Body of pancreas (tissue), 4 donors: ENCODE results near the gene EHD3.

Experiments used
- POLR2A ChIP-seq, 3 donors: fragments of 450-650 bp; IDR thresholded peaks; one replicate each; pipeline ENCODE4 v1.6.1; 2016; ENCODE audit warnings: antibody characterized with exemption in 3 of 3, mild to moderate bottlenecking in 2 of 3
- TF ChIP-seq, protein P1 (sequence below), 7 experiments: fragments of 450-650 bp in 4 of 7; fragments of 200-600 bp in 3 of 7; sonication (generic) in 3 of 7; IDR thresholded peaks; one replicate each; pipeline ENCODE4 v1.5.1; 2016 to 2019; ENCODE audit warnings: antibody characterized with exemption in 7 of 7

DNA sequence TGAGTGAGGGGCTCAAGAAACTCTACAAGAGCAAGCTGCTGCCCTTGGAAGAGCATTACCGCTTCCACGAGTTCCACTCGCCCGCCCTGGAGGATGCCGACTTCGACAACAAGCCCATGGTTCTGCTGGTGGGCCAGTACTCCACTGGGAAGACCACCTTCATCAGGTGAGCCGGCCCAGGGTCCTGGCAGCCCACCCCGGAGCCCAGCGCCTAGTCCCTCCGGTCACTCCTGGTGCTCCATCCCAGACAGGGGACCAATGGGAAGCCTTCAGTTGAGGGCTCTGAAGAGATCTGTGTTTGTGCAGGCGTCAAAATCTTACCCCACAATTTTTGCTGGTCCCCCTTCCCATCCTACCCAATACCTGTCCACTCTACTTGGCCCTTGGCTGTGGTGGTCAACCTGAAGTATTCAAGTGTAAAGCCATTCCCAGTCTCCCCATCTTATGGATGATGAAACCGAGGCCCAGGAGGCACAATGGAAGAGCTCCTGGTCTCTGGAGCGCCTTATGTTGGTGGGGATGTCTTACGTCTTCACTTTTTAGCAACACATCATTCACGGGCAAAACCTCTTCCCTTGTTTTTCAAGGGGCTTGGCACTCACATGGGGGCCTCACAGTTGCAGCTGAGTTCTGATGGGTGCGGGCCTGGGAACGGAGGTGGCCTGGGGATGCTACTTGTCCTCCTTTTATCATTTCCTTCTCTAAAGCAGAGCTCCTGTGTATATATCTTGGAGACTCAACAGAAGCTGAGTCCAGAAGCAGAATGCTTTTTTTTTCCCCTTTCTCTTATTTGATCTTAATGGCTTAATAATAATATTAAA lies 941 bp downstream of the EHD3 start:
- TF ChIP-seq, protein P1, sequence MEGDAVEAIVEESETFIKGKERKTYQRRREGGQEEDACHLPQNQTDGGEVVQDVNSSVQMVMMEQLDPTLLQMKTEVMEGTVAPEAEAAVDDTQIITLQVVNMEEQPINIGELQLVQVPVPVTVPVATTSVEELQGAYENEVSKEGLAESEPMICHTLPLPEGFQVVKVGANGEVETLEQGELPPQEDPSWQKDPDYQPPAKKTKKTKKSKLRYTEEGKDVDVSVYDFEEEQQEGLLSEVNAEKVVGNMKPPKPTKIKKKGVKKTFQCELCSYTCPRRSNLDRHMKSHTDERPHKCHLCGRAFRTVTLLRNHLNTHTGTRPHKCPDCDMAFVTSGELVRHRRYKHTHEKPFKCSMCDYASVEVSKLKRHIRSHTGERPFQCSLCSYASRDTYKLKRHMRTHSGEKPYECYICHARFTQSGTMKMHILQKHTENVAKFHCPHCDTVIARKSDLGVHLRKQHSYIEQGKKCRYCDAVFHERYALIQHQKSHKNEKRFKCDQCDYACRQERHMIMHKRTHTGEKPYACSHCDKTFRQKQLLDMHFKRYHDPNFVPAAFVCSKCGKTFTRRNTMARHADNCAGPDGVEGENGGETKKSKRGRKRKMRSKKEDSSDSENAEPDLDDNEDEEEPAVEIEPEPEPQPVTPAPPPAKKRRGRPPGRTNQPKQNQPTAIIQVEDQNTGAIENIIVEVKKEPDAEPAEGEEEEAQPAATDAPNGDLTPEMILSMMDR (IDR thresholded peaks at IDR 0.05): no peak
- no peak for TF ChIP-seq POLR2A (IDR thresholded peaks at IDR 0.05)
